ENCODE results near the gene MIEF1. TPM values are rescaled to one million over a fixed set of nuclear protein-coding genes. Genes with fewer than 3 reads are reported as not detected.
"Not testable (repeated sequence)": the region's sequence is repeated elsewhere in the genome, so short reads cannot be mapped to it uniquely, and the experiment has no call there.

The MIEF1 gene
- total and polyA plus RNA-seq, 2 donors (not counting 1 experiment from before 2014, with no cell fraction given) = 9.8 to 37.2 TPM

DNA sequence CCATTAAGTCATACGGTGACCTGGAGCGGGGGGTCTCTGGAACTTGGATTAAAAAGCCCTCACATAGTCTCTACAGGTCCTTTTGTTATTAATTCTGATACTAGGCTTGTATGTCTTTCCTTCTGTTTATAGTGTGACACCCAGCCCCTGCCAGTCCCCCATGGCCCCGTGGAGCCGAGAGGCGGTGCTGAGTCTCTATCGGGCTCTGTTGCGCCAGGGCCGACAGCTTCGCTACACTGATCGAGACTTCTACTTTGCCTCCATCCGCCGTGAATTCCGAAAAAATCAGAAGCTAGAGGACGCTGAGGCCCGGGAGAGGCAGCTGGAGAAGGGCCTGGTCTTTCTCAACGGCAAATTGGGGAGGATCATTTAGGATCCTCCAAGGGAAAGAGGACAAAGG lies 2.0 kb downstream of the MIEF1 start:
- Histone ChIP-seq H3K4me1 (ENCODE audit: control insufficient read depth in 2 of 2, insufficient read depth in 2 of 2, low read length in 2 of 2) (peaks cover 16 to 25% of the 10 kb centered on the region in 2 donors), H2AFZ (ENCODE audit: insufficient read depth, low read depth, low read length, poor library complexity, severe bottlenecking) (no peak overlapping the region), H3K36me3 (replicated peaks in 1 of 2; ENCODE audit: control extremely low read depth in 1 of 2, control insufficient read depth in 1 of 2, extremely low read depth in 1 of 2, insufficient read depth in 2 of 2, low read length in 1 of 2) (peaks cover 0 to 52% of the 10 kb centered on the region in 2 experiments), H4K20me1 (ENCODE audit: control insufficient read depth, insufficient read depth, low read length, poor library complexity, severe bottlenecking) (peaks cover 38% of the 10 kb centered on the region), H3K4me2 (replicated peaks; ENCODE audit: low read depth, low read length, poor library complexity, severe bottlenecking) (peak overlapping the region; percentile 91), H3K9me3 (ENCODE audit: control extremely low read depth in 1 of 3, control insufficient read depth in 2 of 3, insufficient read depth in 1 of 3, low read length in 2 of 3) (no peaks in the 10 kb centered on the region), H3K9ac (ENCODE audit: low read length) (no peak overlapping the region), H3K4me3 (ENCODE audit: control extremely low read depth in 1 of 5, extremely low read depth in 1 of 5, insufficient read depth in 1 of 5, low read depth in 2 of 5, low read length in 4 of 5) (no peak overlapping the region), H3K79me2 (ENCODE audit: control insufficient read depth, insufficient read depth, low read length) (peaks cover 61% of the 10 kb centered on the region), H3K27me3 (replicated peaks in 1 of 4; ENCODE audit: control extremely low read depth in 1 of 4, control insufficient read depth in 3 of 4, insufficient read depth in 4 of 4, low read length in 3 of 4) (no peaks in the 10 kb centered on the region), H3K27ac (ENCODE audit: low read length in 2 of 2) (no peak overlapping the region)
- DNase-seq = no peak
- no peak for ATAC-seq (ENCODE audit: low read depth)
- Mint-ChIP-seq H3K9me3 (ENCODE audit: insufficient read depth) (no peaks in the 10 kb centered on the region), H3K27ac (no peak overlapping the region), H3K4me1 (peaks cover 40% of the 10 kb centered on the region), H3K4me3 (peak overlapping the region; percentile 96), H3K27me3 (no peaks in the 10 kb centered on the region)
- CTCF ChIA-PET = interaction anchor here (3.0 to 6.0 kb wide), 2 partner anchors 12 to 521 kb away, joined by 13 to 43 read pairs; no protein-coding TSS in a partner anchor
- 93% methylated on average over 13 of the region's 16 CpGs for WGBS (ENCODE audit: insufficient coverage)
- POLR2A ChIA-PET = no interaction called here
- no peak for TF ChIP-seq EZH2 (IDR thresholded peaks at IDR 0.05; ENCODE audit: borderline replicate concordance, insufficient read depth, low read depth, low read length, poor library complexity, severe bottlenecking)
- TF ChIP-seq, protein P1, sequence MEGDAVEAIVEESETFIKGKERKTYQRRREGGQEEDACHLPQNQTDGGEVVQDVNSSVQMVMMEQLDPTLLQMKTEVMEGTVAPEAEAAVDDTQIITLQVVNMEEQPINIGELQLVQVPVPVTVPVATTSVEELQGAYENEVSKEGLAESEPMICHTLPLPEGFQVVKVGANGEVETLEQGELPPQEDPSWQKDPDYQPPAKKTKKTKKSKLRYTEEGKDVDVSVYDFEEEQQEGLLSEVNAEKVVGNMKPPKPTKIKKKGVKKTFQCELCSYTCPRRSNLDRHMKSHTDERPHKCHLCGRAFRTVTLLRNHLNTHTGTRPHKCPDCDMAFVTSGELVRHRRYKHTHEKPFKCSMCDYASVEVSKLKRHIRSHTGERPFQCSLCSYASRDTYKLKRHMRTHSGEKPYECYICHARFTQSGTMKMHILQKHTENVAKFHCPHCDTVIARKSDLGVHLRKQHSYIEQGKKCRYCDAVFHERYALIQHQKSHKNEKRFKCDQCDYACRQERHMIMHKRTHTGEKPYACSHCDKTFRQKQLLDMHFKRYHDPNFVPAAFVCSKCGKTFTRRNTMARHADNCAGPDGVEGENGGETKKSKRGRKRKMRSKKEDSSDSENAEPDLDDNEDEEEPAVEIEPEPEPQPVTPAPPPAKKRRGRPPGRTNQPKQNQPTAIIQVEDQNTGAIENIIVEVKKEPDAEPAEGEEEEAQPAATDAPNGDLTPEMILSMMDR (IDR thresholded peaks at IDR 0.05) = no peak
- intact Hi-C loops (cut with micrococcal nuclease) = no loop called here

DNA sequence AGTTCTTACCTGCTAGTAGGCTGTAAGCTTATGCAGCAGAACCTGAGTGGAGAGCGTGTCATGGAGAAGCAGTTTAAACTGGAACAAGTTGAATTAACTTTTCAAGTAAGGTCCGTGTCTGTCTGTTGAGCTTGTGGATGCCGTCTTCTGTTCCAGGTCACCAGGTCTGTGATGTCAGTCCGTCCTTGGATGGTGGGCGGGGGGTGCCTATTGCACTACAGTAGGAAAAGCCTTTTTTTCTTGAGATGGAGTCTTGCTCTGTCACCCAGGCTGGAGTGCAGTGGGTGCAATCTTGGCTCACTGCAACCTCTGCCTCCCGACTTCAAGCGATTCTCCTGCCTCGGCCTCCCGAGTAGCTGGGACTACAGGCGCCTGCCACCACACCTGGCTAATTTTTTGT lies 4.9 kb downstream of the MIEF1 start:
- H3K9me3 Mint-ChIP-seq (ENCODE audit: insufficient read depth); DNase-seq; H3K4me3 ChIP-seq (ENCODE audit: control extremely low read depth in 1 of 5, extremely low read depth in 1 of 5, insufficient read depth in 1 of 5, low read depth in 2 of 5, low read length in 4 of 5); H3K27ac Mint-ChIP-seq; H2AFZ ChIP-seq (ENCODE audit: insufficient read depth, low read depth, low read length, poor library complexity, severe bottlenecking); H3K9ac ChIP-seq (ENCODE audit: low read length); H3K27me3 ChIP-seq (replicated peaks in 1 of 4; ENCODE audit: control extremely low read depth in 1 of 4, control insufficient read depth in 3 of 4, insufficient read depth in 4 of 4, low read length in 3 of 4); H3K9me3 ChIP-seq (ENCODE audit: control extremely low read depth in 1 of 3, control insufficient read depth in 2 of 3, insufficient read depth in 1 of 3, low read length in 2 of 3); H3K27ac ChIP-seq (ENCODE audit: low read length in 2 of 2); ATAC-seq (ENCODE audit: low read depth); POLR2A ChIA-PET; H3K4me3 Mint-ChIP-seq; H3K4me2 ChIP-seq (replicated peaks; ENCODE audit: low read depth, low read length, poor library complexity, severe bottlenecking); H3K27me3 Mint-ChIP-seq; intact Hi-C loops (cut with micrococcal nuclease): not testable (repeated sequence)
- H4K20me1 ChIP-seq (ENCODE audit: control insufficient read depth, insufficient read depth, low read length, poor library complexity, severe bottlenecking) = peaks cover 59% of the 10 kb centered on the region
- WGBS (ENCODE audit: insufficient coverage) = 96% methylated on average over 10 of the region's 10 CpGs
- H3K79me2 ChIP-seq (ENCODE audit: control insufficient read depth, insufficient read depth, low read length) = peaks cover 84% of the 10 kb centered on the region
- H3K4me1 ChIP-seq (ENCODE audit: control insufficient read depth in 2 of 2, insufficient read depth in 2 of 2, low read length in 2 of 2) = peaks cover 13 to 19% of the 10 kb centered on the region in 2 donors
- peaks cover 45% of the 10 kb centered on the region for H3K4me1 Mint-ChIP-seq
- H3K36me3 ChIP-seq (replicated peaks in 1 of 2; ENCODE audit: control extremely low read depth in 1 of 2, control insufficient read depth in 1 of 2, extremely low read depth in 1 of 2, insufficient read depth in 2 of 2, low read length in 1 of 2) = peaks cover 0 to 82% of the 10 kb centered on the region in 2 experiments
- CTCF ChIA-PET = interaction anchor here (0.6 to 2.1 kb wide), 6 partner anchors 11 to 164 kb away, joined by 3 to 11 read pairs (median 3); no protein-coding TSS in a partner anchor

All from B cell (primary cell).